NB4 (cell line): ENCODE measurements around the gene ANKRD7.

Experiments
- CTCF ChIP-seq: IDR thresholded peaks from one replicate; pipeline ENCODE4 v1.5.1; 2012; ENCODE audit warnings: low read depth, low read length
- MYC ChIP-seq: IDR thresholded peaks from 2 replicates; pipeline ENCODE4 v1.6.1; 2011; ENCODE audit warnings: low read depth, low read length
- POLR2A ChIP-seq: IDR thresholded peaks from 2 replicates; pipeline ENCODE4 v1.6.1; 2011; ENCODE audit warnings: mild to moderate bottlenecking; ENCODE audit not compliant: insufficient read length; ENCODE audit errors: extremely low read depth
- TF ChIP-seq, protein P1 (sequence below): IDR thresholded peaks from 2 replicates; pipeline ENCODE4 v1.6.1; 2011; ENCODE audit warnings: low read depth, low read length

GRCh38 chr7:118185163-118185860 lies 39.2 kb upstream of the ANKRD7 start:
- TF ChIP-seq CTCF: no peak
- no peak for TF ChIP-seq POLR2A
- TF ChIP-seq, protein P1, sequence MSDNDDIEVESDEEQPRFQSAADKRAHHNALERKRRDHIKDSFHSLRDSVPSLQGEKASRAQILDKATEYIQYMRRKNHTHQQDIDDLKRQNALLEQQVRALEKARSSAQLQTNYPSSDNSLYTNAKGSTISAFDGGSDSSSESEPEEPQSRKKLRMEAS: no peak
- TF ChIP-seq MYC: no peak
